Heart left ventricle (tissue), 16 donors: ENCODE results near the gene ZNF627. TPM values are rescaled to one million over a fixed set of nuclear protein-coding genes. Genes with fewer than 3 reads are reported as not detected.
A peak's percentile ranks its signal among the peaks of the same experiment; 100 is the strongest.
"Not testable (repeated sequence)": the region's sequence is repeated elsewhere in the genome, so short reads cannot be mapped to it uniquely, and the experiment has no call there.

Experiments
- ATAC-seq, 4 donors: fragments of 200-7000 bp; cut with Tn5 transposase; one replicate each; pipeline ENCODE4 v1.9.1; 2020 to 2022; ENCODE audit warnings: moderate library complexity in 4 of 4, mild to moderate bottlenecking in 3 of 4, moderate number of reproducible peaks in 1 of 4
- DNase-seq, 5 donors: peaks; one replicate each; pipeline ENCODE4 v3.0.0-alpha.2; 2020
- H3K27ac ChIP-seq, 12 donors: fragments of 200-600 bp; sonication (generic) in 4 of 12; one replicate each; pipeline versions ENCODE4 v1.5.0 to v1.8.0; 2016 to 2022; ENCODE audit warnings: mild to moderate bottlenecking in 2 of 12
- H3K27me3 ChIP-seq, 9 donors: fragments of 200-600 bp; sonication (generic) in 2 of 9; one replicate each; pipeline versions ENCODE4 v1.5.1 to v1.8.0; 2016 to 2022; ENCODE audit warnings: mild to moderate bottlenecking in 3 of 9
- H3K36me3 ChIP-seq, 9 donors: fragments of 200-600 bp; sonication (generic) in 2 of 9; one replicate each; pipeline versions ENCODE4 v1.5.0 to v1.8.0; 2018 to 2022; ENCODE audit warnings: mild to moderate bottlenecking in 2 of 9
- H3K4me1 ChIP-seq, 12 donors: fragments of 200-600 bp; sonication (generic) in 4 of 12; one replicate each; pipeline versions ENCODE4 v1.5.0 to v1.8.0; 2016 to 2022; ENCODE audit warnings: mild to moderate bottlenecking in 3 of 12
- H3K4me3 ChIP-seq, 12 donors: fragments of 200-600 bp; sonication (generic) in 4 of 12; one replicate each; pipeline versions ENCODE4 v1.5.0 to v1.8.0; 2017 to 2022; ENCODE audit warnings: mild to moderate bottlenecking in 9 of 12, moderate library complexity in 4 of 12
- H3K9me3 ChIP-seq, 12 donors: fragments of 200-600 bp; sonication (generic) in 4 of 12; one replicate each; pipeline versions ENCODE4 v1.5.0 to v1.8.0; 2016 to 2022; ENCODE audit warnings: mild to moderate bottlenecking in 1 of 12
- POLR2A ChIP-seq, 2 donors: fragments of 450-650 bp; IDR thresholded peaks; one replicate each; pipeline ENCODE4 v1.6.1; 2017; ENCODE audit warnings: antibody characterized with exemption in 2 of 2, mild to moderate bottlenecking in 2 of 2, moderate library complexity in 2 of 2
- WGBS, 4 donors: extraction: QIAGEN DNeasy Blood & Tissue Kit in 2 of 4; methylation state at CpG; one replicate each; pipeline versions ENCODE4 v1.1.5 to v1.1.7; 2013 to 2018; 5-methylcytosine and 5-hydroxymethylcytosine counted together
- intact Hi-C, 10 donors: fragments of 100-400 bp; cut with DNase I; formaldehyde crosslinking; loops; one replicate each; pipeline versions ENCODE4 v1.11.1 to v1.14.2; 2022
- polyA plus RNA-seq, 2 donors: library from polyadenylated mRNA; stranded (reverse); fragments of 200-250 nt; gene quantifications; one replicate each; pipeline ENCODE4 v1.2.3, GENCODE V29; 2013
- total RNA-seq, 9 donors: library from RNA; depleted of rRNA in 2 of 9; stranded (reverse); fragments of >200 nt in 2 of 9; fragmentation: NEBNext Ultra II Directional in 3 of 9; extraction: Animal tissue kit (Norgen Biotek cat#: 25700) in 3 of 9; gene quantifications; one replicate each; pipeline versions ENCODE4 v1.1.0 to v1.2.4, GENCODE V29; 2016 to 2023
- TF ChIP-seq, protein P1 (sequence below), 12 donors: fragments of 200-600 bp; sonication (generic) in 4 of 12; IDR thresholded peaks; one replicate each; pipeline versions ENCODE4 v1.5.0 to v1.8.0; 2018 to 2022; ENCODE audit warnings: antibody characterized with exemption in 12 of 12, mild to moderate bottlenecking in 5 of 12
- donor health status: ischemic (EF 13 %, LVEDD 7.1; RV severe dilation, severe dysfunction).
- donor health status: healthy with polysubstance abuse.
- donor health status: DM: no; HTN: yes; CAD: no.
- donor health status: DM: no; HTN: no; CAD: no.
- donor health status: ischemic (EF 25% LVEDD 6.9; RV normal size, moderate dysfunction).
- donor health status: ischemic (EF 25% LVEDD 5.7; RV mildly dilated, moderate dysfunction).
- donor health status: healthy.
- donor health status: DM: yes; HTN: yes; CAD: no.
- donor health status: ischemic (EF 35%, LVEDD 5.7; RV mildly dilated, moderate dysfunction).
- donor health status: nonischemic (EF 11% LVEDD 7.7; RV severe dilation, severe dysfunction).
- donor health status: DM: yes; HTN: yes; CAD: no.
- donor health status: PGD.
- donor health status: ischemic (EF 29% LVEDD 5.4; RV normal size, mild dysfunction).
- donor health status: nonischemic (EF 23%, LVEDD 6.1; RV moderate dilation, normal function).

Gene ZNF627
- total and polyA plus RNA-seq, 11 donors: 2.5 to 9.2 (median 5.5) TPM

DNA sequence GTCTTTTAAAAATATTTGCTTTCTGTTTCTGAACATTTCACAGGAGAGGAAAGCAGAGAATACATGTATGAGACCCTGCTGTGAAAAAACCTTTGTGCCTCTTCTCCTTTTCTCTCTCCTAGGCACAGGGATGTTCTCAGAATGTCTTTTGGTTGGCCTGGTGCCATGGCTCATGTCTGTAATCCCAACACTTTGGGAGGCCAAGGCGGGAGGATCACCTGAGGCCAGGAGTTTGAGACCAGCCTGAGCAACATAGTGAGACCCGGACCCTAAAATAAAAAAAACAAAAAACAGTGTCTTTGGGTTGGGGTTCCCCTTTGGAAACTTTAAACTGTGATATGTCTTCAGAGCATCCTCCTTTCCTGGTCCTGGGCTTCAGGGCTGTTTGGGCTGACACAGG lies 1.5 kb downstream of the ZNF627 start:
- 89 to 100% (median 92%) methylated on average over 2 of the region's 2 CpGs for whole genome bisulfite sequencing, 4 donors
- TF ChIP-seq, protein P1, sequence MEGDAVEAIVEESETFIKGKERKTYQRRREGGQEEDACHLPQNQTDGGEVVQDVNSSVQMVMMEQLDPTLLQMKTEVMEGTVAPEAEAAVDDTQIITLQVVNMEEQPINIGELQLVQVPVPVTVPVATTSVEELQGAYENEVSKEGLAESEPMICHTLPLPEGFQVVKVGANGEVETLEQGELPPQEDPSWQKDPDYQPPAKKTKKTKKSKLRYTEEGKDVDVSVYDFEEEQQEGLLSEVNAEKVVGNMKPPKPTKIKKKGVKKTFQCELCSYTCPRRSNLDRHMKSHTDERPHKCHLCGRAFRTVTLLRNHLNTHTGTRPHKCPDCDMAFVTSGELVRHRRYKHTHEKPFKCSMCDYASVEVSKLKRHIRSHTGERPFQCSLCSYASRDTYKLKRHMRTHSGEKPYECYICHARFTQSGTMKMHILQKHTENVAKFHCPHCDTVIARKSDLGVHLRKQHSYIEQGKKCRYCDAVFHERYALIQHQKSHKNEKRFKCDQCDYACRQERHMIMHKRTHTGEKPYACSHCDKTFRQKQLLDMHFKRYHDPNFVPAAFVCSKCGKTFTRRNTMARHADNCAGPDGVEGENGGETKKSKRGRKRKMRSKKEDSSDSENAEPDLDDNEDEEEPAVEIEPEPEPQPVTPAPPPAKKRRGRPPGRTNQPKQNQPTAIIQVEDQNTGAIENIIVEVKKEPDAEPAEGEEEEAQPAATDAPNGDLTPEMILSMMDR (IDR thresholded peaks at IDR 0.05): no peak
- TF ChIP-seq POLR2A (IDR thresholded peaks at IDR 0.05): no peak
- Histone ChIP-seq H3K9me3 (no peaks in the 10 kb centered on the region), H3K27ac (no peak overlapping the region), H3K27me3 (no peaks in the 10 kb centered on the region), H3K4me3 (peak overlapping the region in 4 of 12 donors; percentile 88 to 98 (median 92)), H3K36me3 (peaks cover 0 to 4% (median under 1%) of the 10 kb centered on the region in 9 donors), H3K4me1 (peaks cover 0 to 19% (median 12%) of the 10 kb centered on the region in 12 donors)
- ATAC-seq: no peak
- no peak for DNase-seq
- intact Hi-C loops: loop anchor here in 3 of 10 donors (5.0 to 10.0 kb wide), 3 partner anchors 41 to 224 kb away; partner anchors contain the start of genes ELOF1 (in 1 of the 3), SWSAP1 (in 1 of the 3) and ZNF653 (in 1 of the 3)

DNA sequence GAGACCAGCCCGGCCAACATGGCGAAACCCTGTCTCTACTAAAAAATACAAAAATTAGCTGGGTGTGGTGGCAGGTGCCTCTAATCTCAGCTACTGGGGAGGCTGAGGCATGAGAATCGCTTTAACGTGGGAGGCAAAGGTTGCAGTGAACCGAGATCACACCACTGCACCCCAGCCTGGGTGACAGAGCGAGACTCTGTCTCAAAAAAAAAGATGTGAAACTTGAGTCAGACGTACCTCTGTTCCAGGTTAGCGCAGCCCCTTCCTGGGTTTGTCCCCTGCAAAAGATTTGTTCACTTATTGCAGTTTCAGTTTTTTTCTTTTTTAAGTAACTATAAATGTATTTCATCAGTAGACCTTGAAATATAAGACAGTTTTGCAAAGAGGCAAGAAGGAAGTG lies 2.4 kb downstream of the ZNF627 start:
- not testable (repeated sequence) for H3K27me3 ChIP-seq, H3K27ac ChIP-seq, ATAC-seq, DNase-seq, H3K9me3 ChIP-seq, H3K4me3 ChIP-seq
- WGBS, 4 donors: 93 to 95% (median 94%) methylated on average over 8 of the region's 8 CpGs
- intact Hi-C loops: loop anchor here in 3 of 10 donors (5.0 to 10.0 kb wide), 3 partner anchors 42 to 225 kb away; partner anchors contain the start of genes ELOF1 (in 1 of the 3), SWSAP1 (in 1 of the 3) and ZNF653 (in 1 of the 3)
- peaks cover 0 to 11% (median 4%) of the 10 kb centered on the region in 9 donors for H3K36me3 ChIP-seq
- peaks cover 0 to 19% (median 12%) of the 10 kb centered on the region in 12 donors for H3K4me1 ChIP-seq

DNA sequence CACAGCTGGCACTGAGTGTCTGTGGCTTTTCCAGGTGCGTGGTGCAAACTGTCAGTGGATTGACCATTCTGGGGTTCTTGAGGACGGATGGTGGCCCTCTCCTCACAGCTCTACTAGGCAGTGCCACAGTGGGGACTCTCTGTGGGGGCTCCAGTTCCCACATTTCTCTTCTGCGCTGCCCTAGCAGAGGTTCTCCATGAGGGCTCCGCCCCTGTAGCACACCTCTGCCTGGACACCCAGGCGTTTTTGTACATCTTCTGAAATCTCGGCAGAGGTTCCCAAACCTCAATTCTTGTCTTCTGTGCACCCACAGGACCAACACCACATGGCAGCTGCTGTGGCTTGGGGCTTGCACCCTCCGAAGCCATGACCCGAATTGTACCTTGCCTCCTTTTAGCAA lies 9.2 kb downstream of the ZNF627 start:
- no peak overlapping the region for H3K27ac ChIP-seq
- no peak for DNase-seq
- H3K4me3 ChIP-seq: no peak overlapping the region
- H3K27me3 ChIP-seq: no peaks in the 10 kb centered on the region
- no peaks in the 10 kb centered on the region for H3K9me3 ChIP-seq
- 97 to 99% (median 98%) methylated on average over 8 of the region's 8 CpGs for WGBS, 4 donors
- peaks cover 0 to 5% (median 0%) of the 10 kb centered on the region in 12 donors for H3K4me1 ChIP-seq
- H3K36me3 ChIP-seq: peaks cover 0 to 25% (median 3%) of the 10 kb centered on the region in 9 donors
- intact Hi-C loops: no loop called here
- no peak for ATAC-seq
- TF ChIP-seq POLR2A (IDR thresholded peaks at IDR 0.05): no peak
- TF ChIP-seq, protein P1 (IDR thresholded peaks at IDR 0.05): no peak

DNA sequence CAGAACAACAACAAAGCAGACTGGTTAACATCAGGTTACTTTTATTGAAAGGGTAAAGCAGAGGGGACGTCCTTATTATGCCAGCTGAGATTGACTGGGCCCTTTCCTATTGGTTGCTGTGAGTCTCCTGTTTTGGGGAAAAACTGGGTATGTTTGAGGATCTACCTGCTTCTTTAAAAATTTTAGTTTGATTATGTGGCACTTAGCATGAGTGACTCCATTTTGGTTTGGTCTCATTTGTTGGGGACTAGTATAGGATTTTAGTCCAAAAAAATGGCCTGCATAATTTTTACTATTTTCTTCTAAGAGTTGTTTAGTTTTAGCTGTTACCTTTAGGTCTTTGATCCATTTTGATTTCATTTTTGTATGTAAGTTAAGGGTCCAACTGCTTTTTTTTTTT lies 14.4 kb downstream of the ZNF627 start:
- H3K36me3 ChIP-seq: peaks cover 5 to 35% (median 29%) of the 10 kb centered on the region in 9 donors
- 93 to 97% (median 95%) methylated on average over 1 of the region's 1 CpG for WGBS, 4 donors
- no peak overlapping the region for H3K27ac ChIP-seq
- H3K4me3 ChIP-seq: no peak overlapping the region
- peaks cover 0 to 11% (median 2%) of the 10 kb centered on the region in 12 donors for H3K9me3 ChIP-seq
- peaks cover 0 to 5% (median 0%) of the 10 kb centered on the region in 12 donors for H3K4me1 ChIP-seq
- no peak for DNase-seq
- intact Hi-C loops: no loop called here
- no peaks in the 10 kb centered on the region for H3K27me3 ChIP-seq
- no peak for TF ChIP-seq POLR2A (IDR thresholded peaks at IDR 0.05)
- TF ChIP-seq, protein P1 (IDR thresholded peaks at IDR 0.05): no peak
- ATAC-seq: no peak
